Measurements from ENCODE around the gene TFIP11. TPM values are rescaled to one million over a fixed set of nuclear protein-coding genes. Genes with fewer than 3 reads are reported as not detected.

The TFIP11 gene
- polyA plus RNA-seq, 4 donors, result 14.5 to 33.0 (median 32.5) TPM

- Histone ChIP-seq H3K4me1 (ENCODE audit: control insufficient read depth in 3 of 3, insufficient read depth in 2 of 3, low read depth in 1 of 3, low read length in 2 of 3) (peaks cover 0 to 9% (median 0%) of the 10 kb centered on the region in 3 donors), H3K27me3 (ENCODE audit: control insufficient read depth in 3 of 3, insufficient read depth in 3 of 3, low read length in 3 of 3) (no peaks in the 10 kb centered on the region), H3K4me3 (ENCODE audit: low read depth in 1 of 3, low read length in 3 of 3) (no peak overlapping the region), H3K27ac (ENCODE audit: low read depth in 1 of 3, low read length in 2 of 3) (no peak overlapping the region), H3K36me3 (ENCODE audit: control insufficient read depth in 3 of 3, insufficient read depth in 2 of 3, low read depth in 1 of 3, low read length in 3 of 3) (peaks cover 22 to 63% (median 43%) of the 10 kb centered on the region in 3 donors), H3K9me3 (ENCODE audit: control insufficient read depth in 2 of 2, insufficient read depth in 1 of 2, low read depth in 1 of 2, low read length in 1 of 2) (no peaks in the 10 kb centered on the region)
- WGBS, 3 donors, result 89 to 91% (median 91%) methylated on average over 9 of the region's 9 CpGs
- FAIRE-seq (no peak), DNase-seq (no peak)
Observed at GRCh38 chr22:26492220-26492619, 20.1 kb downstream of the TFIP11 start.

- Histone ChIP-seq H3K27ac (ENCODE audit: low read depth in 1 of 3, low read length in 2 of 3) (no peak overlapping the region), H3K9me3 (ENCODE audit: control insufficient read depth in 2 of 2, insufficient read depth in 1 of 2, low read depth in 1 of 2, low read length in 1 of 2) (no peaks in the 10 kb centered on the region), H3K27me3 (ENCODE audit: control insufficient read depth in 3 of 3, insufficient read depth in 3 of 3, low read length in 3 of 3) (no peaks in the 10 kb centered on the region), H3K4me3 (ENCODE audit: low read depth in 1 of 3, low read length in 3 of 3) (no peak overlapping the region), H3K4me1 (ENCODE audit: control insufficient read depth in 3 of 3, insufficient read depth in 2 of 3, low read depth in 1 of 3, low read length in 2 of 3) (peaks cover 0 to 7% (median 4%) of the 10 kb centered on the region in 3 donors), H3K36me3 (ENCODE audit: control insufficient read depth in 3 of 3, insufficient read depth in 2 of 3, low read depth in 1 of 3, low read length in 3 of 3) (peaks cover 20 to 46% (median 33%) of the 10 kb centered on the region in 3 donors)
- DNase-seq, result peak in 1 of 2 donors; percentile 21
- 79 to 81% (median 80%) methylated on average over 4 of the region's 4 CpGs for WGBS, 3 donors
- FAIRE-seq, result no peak
Observed at GRCh38 chr22:26489447-26490036, 22.7 kb downstream of the TFIP11 start.

GRCh38 chr22:26487996-26488395, 24.3 kb downstream of the TFIP11 start:
- 49 to 57% (median 54%) methylated on average over 3 of the region's 3 CpGs for WGBS, 3 donors
- DNase-seq, result no peak
- H3K4me1 ChIP-seq (ENCODE audit: control insufficient read depth in 3 of 3, insufficient read depth in 2 of 3, low read depth in 1 of 3, low read length in 2 of 3), result peaks cover under 1 to 12% (median 7%) of the 10 kb centered on the region in 3 donors
- no peaks in the 10 kb centered on the region for H3K27me3 ChIP-seq (ENCODE audit: control insufficient read depth in 3 of 3, insufficient read depth in 3 of 3, low read length in 3 of 3)
- no peak overlapping the region for H3K4me3 ChIP-seq (ENCODE audit: low read depth in 1 of 3, low read length in 3 of 3)
- peaks cover 9 to 36% (median 27%) of the 10 kb centered on the region in 3 donors for H3K36me3 ChIP-seq (ENCODE audit: control insufficient read depth in 3 of 3, insufficient read depth in 2 of 3, low read depth in 1 of 3, low read length in 3 of 3)
- FAIRE-seq, result no peak
- H3K27ac ChIP-seq (ENCODE audit: low read depth in 1 of 3, low read length in 2 of 3), result no peak overlapping the region
- no peaks in the 10 kb centered on the region for H3K9me3 ChIP-seq (ENCODE audit: control insufficient read depth in 2 of 2, insufficient read depth in 1 of 2, low read depth in 1 of 2, low read length in 1 of 2)

- WGBS, 3 donors, result 87 to 93% (median 89%) methylated on average over 5 of the region's 5 CpGs
- Histone ChIP-seq H3K27me3 (ENCODE audit: control insufficient read depth in 3 of 3, insufficient read depth in 3 of 3, low read length in 3 of 3) (no peaks in the 10 kb centered on the region), H3K9me3 (ENCODE audit: control insufficient read depth in 2 of 2, insufficient read depth in 1 of 2, low read depth in 1 of 2, low read length in 1 of 2) (no peaks in the 10 kb centered on the region), H3K4me1 (ENCODE audit: control insufficient read depth in 3 of 3, insufficient read depth in 2 of 3, low read depth in 1 of 3, low read length in 2 of 3) (peaks cover 2 to 25% (median 12%) of the 10 kb centered on the region in 3 donors), H3K27ac (ENCODE audit: low read depth in 1 of 3, low read length in 2 of 3) (no peak overlapping the region), H3K36me3 (ENCODE audit: control insufficient read depth in 3 of 3, insufficient read depth in 2 of 3, low read depth in 1 of 3, low read length in 3 of 3) (peaks cover 4 to 26% (median 14%) of the 10 kb centered on the region in 3 donors), H3K4me3 (ENCODE audit: low read depth in 1 of 3, low read length in 3 of 3) (no peak overlapping the region)
- FAIRE-seq, result no peak
- DNase-seq, result no peak
Observed at GRCh38 chr22:26486394-26486793, 25.9 kb downstream of the TFIP11 start.

GRCh38 chr22:26485806-26486390, 26.4 kb downstream of the TFIP11 start:
- peaks cover 2 to 29% (median 12%) of the 10 kb centered on the region in 3 donors for H3K4me1 ChIP-seq (ENCODE audit: control insufficient read depth in 3 of 3, insufficient read depth in 2 of 3, low read depth in 1 of 3, low read length in 2 of 3)
- no peaks in the 10 kb centered on the region for H3K27me3 ChIP-seq (ENCODE audit: control insufficient read depth in 3 of 3, insufficient read depth in 3 of 3, low read length in 3 of 3)
- peaks cover 3 to 26% (median 13%) of the 10 kb centered on the region in 3 donors for H3K36me3 ChIP-seq (ENCODE audit: control insufficient read depth in 3 of 3, insufficient read depth in 2 of 3, low read depth in 1 of 3, low read length in 3 of 3)
- no peak for DNase-seq
- no peak overlapping the region for H3K27ac ChIP-seq (ENCODE audit: low read depth in 1 of 3, low read length in 2 of 3)
- no peak overlapping the region for H3K4me3 ChIP-seq (ENCODE audit: low read depth in 1 of 3, low read length in 3 of 3)
- 62 to 78% (median 76%) methylated on average over 3 of the region's 3 CpGs for WGBS, 3 donors
- no peaks in the 10 kb centered on the region for H3K9me3 ChIP-seq (ENCODE audit: control insufficient read depth in 2 of 2, insufficient read depth in 1 of 2, low read depth in 1 of 2, low read length in 1 of 2)
- FAIRE-seq, result no peak

- FAIRE-seq (no peak), DNase-seq (peak in 1 of 2 donors; percentile 17)
- Histone ChIP-seq H3K36me3 (ENCODE audit: control insufficient read depth in 3 of 3, insufficient read depth in 2 of 3, low read depth in 1 of 3, low read length in 3 of 3) (peaks cover 3 to 29% (median 9%) of the 10 kb centered on the region in 3 donors), H3K4me1 (ENCODE audit: control insufficient read depth in 3 of 3, insufficient read depth in 2 of 3, low read depth in 1 of 3, low read length in 2 of 3) (peaks cover 5 to 36% (median 12%) of the 10 kb centered on the region in 3 donors), H3K9me3 (ENCODE audit: control insufficient read depth in 2 of 2, insufficient read depth in 1 of 2, low read depth in 1 of 2, low read length in 1 of 2) (no peaks in the 10 kb centered on the region), H3K27ac (ENCODE audit: low read depth in 1 of 3, low read length in 2 of 3) (no peak overlapping the region), H3K4me3 (ENCODE audit: low read depth in 1 of 3, low read length in 3 of 3) (no peak overlapping the region), H3K27me3 (ENCODE audit: control insufficient read depth in 3 of 3, insufficient read depth in 3 of 3, low read length in 3 of 3) (no peaks in the 10 kb centered on the region)
- WGBS, 3 donors, result 42 to 64% (median 51%) methylated on average over 7 of the region's 7 CpGs
Observed at GRCh38 chr22:26485013-26485412, 27.3 kb downstream of the TFIP11 start.

- FAIRE-seq (no peak), DNase-seq (no peak)
- peak overlapping the region; percentile 62 to 85 (median 82) for H3K4me3 ChIP-seq (ENCODE audit: low read depth in 1 of 3, low read length in 3 of 3)
- peak overlapping the region; percentile 76 to 96 (median 90) for H3K27ac ChIP-seq (ENCODE audit: low read depth in 1 of 3, low read length in 2 of 3)
- peaks cover 3 to 25% (median 7%) of the 10 kb centered on the region in 3 donors for H3K36me3 ChIP-seq (ENCODE audit: control insufficient read depth in 3 of 3, insufficient read depth in 2 of 3, low read depth in 1 of 3, low read length in 3 of 3)
- no peaks in the 10 kb centered on the region for H3K27me3 ChIP-seq (ENCODE audit: control insufficient read depth in 3 of 3, insufficient read depth in 3 of 3, low read length in 3 of 3)
- H3K9me3 ChIP-seq (ENCODE audit: control insufficient read depth in 2 of 2, insufficient read depth in 1 of 2, low read depth in 1 of 2, low read length in 1 of 2), result no peaks in the 10 kb centered on the region
- 4 to 5% (median 4%) methylated on average over 6 of the region's 6 CpGs for WGBS, 3 donors
- H3K4me1 ChIP-seq (ENCODE audit: control insufficient read depth in 3 of 3, insufficient read depth in 2 of 3, low read depth in 1 of 3, low read length in 2 of 3), result peaks cover 5 to 34% (median 15%) of the 10 kb centered on the region in 3 donors
Observed at GRCh38 chr22:26484360-26484706, 27.9 kb downstream of the TFIP11 start.

GRCh38 chr22:26483439-26484359, 28.6 kb downstream of the TFIP11 start, which contains the start of the genes HPS4 and SRRD:
Gene HPS4, minus strand, starts transcription at chr22:26483783. Its CDS starts 2,021 bp downstream, at chr22:26481762.
Gene SRRD, plus strand, starts transcription at chr22:26483877. Its CDS starts 14 bp downstream, at chr22:26483891.
- DNase-seq (peak; percentile 92 to 98), FAIRE-seq (no peak)
- H3K36me3 ChIP-seq (ENCODE audit: control insufficient read depth in 3 of 3, insufficient read depth in 2 of 3, low read depth in 1 of 3, low read length in 3 of 3), result peaks cover 3 to 21% (median 6%) of the 10 kb centered on the region in 3 donors
- no peaks in the 10 kb centered on the region for H3K9me3 ChIP-seq (ENCODE audit: control insufficient read depth in 2 of 2, insufficient read depth in 1 of 2, low read depth in 1 of 2, low read length in 1 of 2)
- WGBS, 3 donors, result 1% methylated on average over 58 to 85 of the region's 85 CpGs
- H3K27ac ChIP-seq (ENCODE audit: low read depth in 1 of 3, low read length in 2 of 3), result peak within 1 kb of the TSS; percentile 90 to 97 (median 96)
- peak within 1 kb of the TSS; percentile 62 to 100 (median 82) for H3K4me3 ChIP-seq (ENCODE audit: low read depth in 1 of 3, low read length in 3 of 3)
- H3K27me3 ChIP-seq (ENCODE audit: control insufficient read depth in 3 of 3, insufficient read depth in 3 of 3, low read length in 3 of 3), result no peaks in the 10 kb centered on the region
- H3K4me1 ChIP-seq (ENCODE audit: control insufficient read depth in 3 of 3, insufficient read depth in 2 of 3, low read depth in 1 of 3, low read length in 2 of 3), result peaks cover 5 to 36% (median 22%) of the 10 kb centered on the region in 3 donors

Measured in small intestine (tissue), 7 donors.